Activated T-helper 1 cell treated with anti-CD3 and anti-CD28 coated beads, Interleukin-2, amount 50 U/mL, for 16 hours (primary cell): ENCODE data around the gene PDE6G.
"Not testable (repeated sequence)": the region's sequence is repeated elsewhere in the genome, so short reads cannot be mapped to it uniquely, and the experiment has no call there.

ENCODE experiments used
- DNase-seq, 2 donors: peaks; one replicate each; pipeline ENCODE4 v3.0.0-alpha.2; 2020; ENCODE audit warnings: low read depth in 1 of 2, low spot score in 1 of 2

PDE6G gene

GRCh38 chr17:81687770-81688541 lies 31.6 kb upstream of the PDE6G start:
- no peak for DNase-seq

DNA sequence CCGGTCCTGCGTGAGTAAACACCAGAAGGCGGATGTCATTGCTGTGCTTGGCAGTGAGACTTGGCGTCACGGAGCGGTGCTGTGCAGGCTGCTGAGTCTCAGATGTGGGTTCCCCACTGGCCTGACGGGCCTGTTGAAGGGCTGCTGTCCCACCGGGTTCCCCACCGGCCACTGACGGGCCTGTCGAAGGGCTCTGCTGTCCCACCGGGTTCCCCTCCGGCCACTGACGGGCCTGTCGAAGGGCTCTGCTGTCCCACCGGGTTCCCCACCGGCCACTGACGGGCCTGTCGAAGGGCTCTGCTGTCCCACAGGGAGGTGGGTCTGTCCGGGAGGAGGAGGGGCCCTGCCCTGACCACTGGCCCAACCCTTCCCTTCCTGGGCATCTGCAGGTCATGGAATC lies 30.3 kb upstream of the PDE6G start:
- DNase-seq, result no peak

- DNase-seq, result no peak
These were observed 28.8 kb upstream of the PDE6G start for GRCh38 chr17:81685108-81685507.

- no peak for DNase-seq
These were observed 28.1 kb upstream of the PDE6G start for GRCh38 chr17:81684442-81684911.

GRCh38 chr17:81683584-81684441 lies 27.5 kb upstream of the PDE6G start, which contains the start of the genes ARL16 and HGS:
ARL16 (minus strand) TSS chr17:81683797; CDS start chr17:81683753, 44 bp downstream.
HGS (plus strand) TSS chr17:81684011; CDS start chr17:81684067, 56 bp downstream.
- peak; percentile 94 to 95 for DNase-seq

DNA sequence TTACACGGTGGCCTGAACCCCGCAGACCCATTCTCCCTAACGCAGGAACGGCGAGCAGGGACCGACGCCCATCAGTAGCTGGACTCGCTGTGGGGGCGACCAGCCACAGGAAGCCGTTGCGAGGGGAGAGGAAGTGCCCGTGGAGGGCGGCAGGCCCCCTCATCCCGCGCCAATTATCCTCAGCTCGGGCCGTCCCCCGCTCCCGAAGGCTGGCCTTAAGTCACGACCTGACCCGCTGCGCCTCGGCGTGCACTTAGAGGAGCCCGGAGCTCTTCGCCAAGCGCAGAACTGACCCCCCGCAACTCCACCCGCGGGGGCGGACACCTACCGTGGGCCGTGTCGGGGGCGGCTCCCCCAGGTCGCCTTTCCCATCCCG lies 26.9 kb upstream of the PDE6G start:
- no peak for DNase-seq

GRCh38 chr17:81682565-81683207 lies 26.3 kb upstream of the PDE6G start:
- no peak for DNase-seq

GRCh38 chr17:81681672-81682071 lies 25.3 kb upstream of the PDE6G start:
- no peak for DNase-seq

DNA sequence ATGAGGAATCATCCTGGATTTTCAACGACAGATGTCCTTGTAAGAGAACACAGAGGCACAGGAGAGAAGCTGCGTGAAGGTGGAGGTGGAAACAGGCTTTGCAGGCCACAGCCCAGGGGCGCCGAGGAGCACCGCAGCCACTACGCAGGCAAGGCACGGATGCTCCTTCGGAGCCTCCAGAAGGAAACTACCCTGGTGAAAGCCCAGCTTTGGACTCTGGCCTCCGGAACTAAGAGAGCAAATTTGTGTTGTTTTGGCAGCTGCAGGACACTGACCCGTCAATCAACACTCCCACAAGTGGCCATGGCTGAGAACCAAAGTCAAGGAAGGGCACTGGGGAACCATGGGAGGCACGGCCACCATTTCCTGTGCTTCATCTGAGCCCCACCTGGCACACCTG lies 23.8 kb upstream of the PDE6G start:
- no peak for DNase-seq

GRCh38 chr17:81676906-81677305 lies 20.6 kb upstream of the PDE6G start:
- DNase-seq, result no peak

- not testable (repeated sequence) for DNase-seq
These were observed 19.3 kb upstream of the PDE6G start for GRCh38 chr17:81675515-81676221.

- no peak for DNase-seq
These were observed 17.4 kb upstream of the PDE6G start for GRCh38 chr17:81673561-81674258.

GRCh38 chr17:81672954-81673353 lies 16.6 kb upstream of the PDE6G start:
- DNase-seq, result no peak

DNA sequence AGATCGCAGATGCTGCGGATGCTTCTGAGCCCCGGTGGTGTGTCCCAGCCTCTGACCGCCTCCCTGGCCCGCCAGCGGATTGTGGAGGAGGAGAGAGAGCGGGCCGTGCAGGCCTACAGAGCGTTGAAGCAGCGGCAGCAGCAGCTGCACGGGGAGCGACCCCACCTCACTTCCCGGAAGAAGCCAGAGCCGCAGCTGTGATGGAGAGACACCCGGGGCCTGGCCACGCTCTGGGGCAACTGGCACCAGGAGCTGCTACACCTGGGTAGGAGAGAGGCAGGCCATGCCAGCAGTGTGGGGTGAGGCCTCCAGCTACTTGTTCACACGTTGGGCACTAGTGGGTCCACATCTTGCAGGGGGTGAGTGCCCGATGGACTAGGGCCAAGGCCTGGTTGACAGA lies 16.2 kb upstream of the PDE6G start:
- DNase-seq, result no peak

GRCh38 chr17:81667754-81668153 lies 11.4 kb upstream of the PDE6G start:
- DNase-seq, result no peak

DNA sequence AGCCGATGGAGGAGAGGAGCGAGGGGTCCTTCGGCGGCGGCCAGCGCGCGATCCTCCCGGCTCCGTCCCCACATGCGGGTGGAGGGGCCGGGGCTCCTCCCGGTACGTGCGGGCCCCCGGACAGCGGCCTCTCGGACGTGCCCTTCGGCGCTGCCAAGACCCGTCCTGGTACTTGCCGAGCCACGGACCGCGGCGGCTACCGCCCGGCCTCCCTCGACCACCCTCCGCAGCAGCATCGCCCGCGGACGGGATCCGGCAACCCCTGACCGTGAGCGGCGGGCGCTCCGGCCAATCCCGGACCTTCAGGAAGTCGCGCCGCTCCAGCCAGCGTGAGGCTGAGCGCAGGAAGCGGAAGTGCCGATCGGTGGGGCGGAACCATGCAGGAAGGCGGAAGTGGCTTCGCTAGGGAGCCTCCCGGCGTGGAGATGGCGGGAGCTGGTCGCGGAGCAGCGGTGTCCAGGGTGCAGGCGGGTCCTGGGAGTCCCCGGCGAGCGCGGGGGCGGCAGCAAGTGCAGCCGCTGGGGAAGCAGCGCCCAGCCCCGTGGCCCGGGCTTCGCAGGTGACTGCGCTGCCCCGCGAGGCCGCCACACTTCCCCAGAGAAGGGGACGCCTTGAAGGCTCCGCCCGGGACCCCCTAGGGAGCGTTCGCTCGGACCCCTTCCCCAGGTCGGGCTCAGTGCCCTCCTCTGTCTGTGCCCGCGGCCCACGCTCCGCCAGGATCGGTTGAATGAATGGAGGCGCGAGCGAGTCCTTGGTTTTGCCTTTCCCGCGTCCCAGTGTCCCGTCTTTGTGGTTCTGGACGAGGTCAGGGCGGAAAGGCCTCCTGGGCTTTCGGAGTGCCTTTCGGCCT lies 10.2 kb upstream of the PDE6G start, which contains the start of the genes CCDC137 and OXLD1:
Gene CCDC137 (plus strand): TSS at position 396 of the 850 bp plus-strand sequence. CDS start 30 bp downstream, at position 426.
Gene OXLD1 (minus strand): TSS at position 264 of the 850 bp plus-strand sequence. CDS start 28 bp downstream, at position 236.
- DNase-seq, result peak; percentile 84 to 90

DNA sequence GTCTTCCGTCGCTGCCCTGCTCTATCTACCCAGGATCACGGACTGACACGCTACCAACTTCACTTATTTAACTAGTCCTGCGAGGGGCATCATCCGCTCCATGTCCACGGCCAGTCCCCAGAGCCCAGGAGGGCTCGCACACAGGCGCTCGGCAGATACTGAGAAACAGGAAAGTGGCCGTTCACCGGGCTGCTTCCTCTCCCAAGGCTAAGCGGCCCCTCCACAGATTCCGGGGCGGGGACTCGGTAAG lies 9.7 kb upstream of the PDE6G start:
- DNase-seq, result no peak

DNA sequence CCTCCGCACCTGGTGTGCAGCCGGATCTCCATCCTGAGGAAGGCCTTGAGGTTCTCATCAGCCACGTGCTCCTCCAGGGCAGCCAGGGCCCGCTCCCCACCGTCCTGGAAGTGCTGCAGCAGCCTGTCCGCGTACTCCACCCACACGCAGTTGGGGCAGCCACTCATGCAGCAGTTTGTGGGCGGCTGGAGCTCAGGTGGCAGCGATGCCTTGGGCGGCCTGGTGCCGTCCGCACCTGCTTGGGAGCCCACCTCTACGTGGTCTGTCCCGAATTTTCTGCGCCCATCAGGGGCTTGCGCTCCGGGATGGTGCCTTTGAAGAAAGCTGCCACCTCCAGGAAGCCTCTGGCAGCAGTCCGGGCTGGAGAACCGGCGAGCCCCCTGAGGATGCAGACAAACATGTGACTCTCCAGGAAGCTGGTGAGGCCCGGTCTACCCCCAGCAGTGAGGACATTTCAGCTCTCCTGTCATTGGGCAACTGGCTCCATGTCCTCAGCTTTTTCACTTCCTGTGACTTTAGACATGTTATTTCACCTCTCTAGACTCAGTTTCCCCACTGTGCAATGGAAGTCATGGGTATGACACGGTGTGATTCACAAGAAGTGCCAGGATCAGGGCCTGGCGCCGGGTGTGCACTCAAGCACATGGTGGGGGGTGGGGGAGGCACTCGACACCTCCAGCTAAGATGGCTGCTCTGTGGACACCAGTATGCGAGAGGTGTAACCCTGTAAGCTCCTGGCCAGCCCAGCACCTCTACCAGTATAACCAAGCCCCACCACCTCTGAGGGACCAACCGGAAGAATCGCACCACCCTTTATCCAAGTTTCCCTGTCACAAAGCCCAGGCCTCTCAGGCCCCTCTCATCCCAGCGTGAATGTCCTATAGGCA lies 9.1 kb upstream of the PDE6G start:
- DNase-seq, result peak in 1 of 2 donors; percentile 26
